Gastrocnemius medialis (tissue), 4 donors: Measurements from ENCODE around the gene CCDC30.

Source experiments
- CTCF ChIP-seq, 5 experiments: fragments of 450-650 bp in 3 of 5; fragments of 200-600 bp in 2 of 5; sonication (generic) in 2 of 5; IDR thresholded peaks in 4 of 5; conservative IDR thresholded peaks in 1 of 5; 1 replicate in 4 of 5; 2 replicates in 1 of 5; pipeline ENCODE4 v1.5.1; 2016 to 2019; ENCODE audit warnings: antibody characterized with exemption in 5 of 5, mild to moderate bottlenecking in 3 of 5, moderate library complexity in 3 of 5
- POLR2A ChIP-seq, 2 donors: fragments of 450-650 bp; IDR thresholded peaks; one replicate each; pipeline ENCODE4 v1.6.1; 2017; ENCODE audit warnings: antibody characterized with exemption in 2 of 2, mild to moderate bottlenecking in 2 of 2, moderate library complexity in 2 of 2

GRCh38 chr1:42657201-42657600, 194.1 kb downstream of the CCDC30 start:
- TF ChIP-seq CTCF (IDR thresholded peaks at IDR 0.05 in 4 of 5, conservative IDR thresholded peaks at IDR 0.05 in 1 of 5) (no peak), POLR2A (IDR thresholded peaks at IDR 0.05) (no peak)
